OCI-LY3 (cell line): ENCODE results near the gene RBFOX1.

Source experiments
- CTCF ChIP-seq: fragments of 200-600, 300-600 bp; sonication (generic); IDR thresholded peaks from 2 replicates; pipeline ENCODE4 v1.5.1; 2014; ENCODE audit warnings: antibody characterized with exemption, low read length, low read depth
- EZH2phosphoT487 ChIP-seq: fragments of 200-600 bp; shearing (Covaris generic); IDR thresholded peaks from 2 replicates; pipeline ENCODE4 v1.6.1; 2018; ENCODE audit warnings: antibody characterized with exemption, mixed run types, low read depth

GRCh38 chr16:7605812-7606211 is 273.2 kb downstream of the RBFOX1 start:
- TF ChIP-seq CTCF (no peak), EZH2phosphoT487 (no peak)
